HepG2 (cell line): Measurements from ENCODE around the gene IL6R. TPM values are rescaled to one million over a fixed set of nuclear protein-coding genes. Genes with fewer than 3 reads are reported as not detected.
A peak's percentile ranks its signal among the peaks of the same experiment; 100 is the strongest.

Source experiments
- ATAC-seq: fragments of 200-7000 bp; cut with Tn5 transposase; 3 replicates; pipeline ENCODE4 v1.9.1; 2020; ENCODE audit warnings: mild to moderate bottlenecking, moderate library complexity
- BruUV-seq: library from RNA; stranded (reverse); fragments of 400-500 nt; replicated peaks from 2 replicates; lab custom pipeline; 2021; lab: Mats Ljungman, UMichigan
- CTCF ChIA-PET: fragments of 300-600 bp; formaldehyde crosslinking; extraction: SDS; loops from one replicate; lab custom pipeline; 2021; ENCODE audit warnings: low total read pairs, inconsistent platforms, low intra/inter-chr PET ratio; lab: Yijun Ruan, JAX
- POLR2A ChIA-PET: fragments of 350-600 bp; sonication (Branson Sonifier 250); formaldehyde crosslinking; loops from one replicate; lab custom pipeline; 2020; ENCODE audit warnings: antibody characterized with exemption, inconsistent platforms; lab: Yijun Ruan, JAX
- DNase-seq: peaks from one replicate; pipeline ENCODE4 v3.0.0-alpha.2; 2015; ENCODE audit warnings: low spot score
- FAIRE-seq: peaks from 3 replicates; lab custom pipeline; 2011; peaks lifted over from hg19 to GRCh38; lab: Jason Lieb, UNC
- H2AFZ ChIP-seq: one replicate; pipeline ENCODE4 v1.6.1; 2011; ENCODE audit warnings: low read length, inconsistent platforms
- H3K27ac ChIP-seq: fragments of 300-600 bp; 3 replicates; pipeline ENCODE4 v1.8.0; 2011; ENCODE audit warnings: mixed run types, mild to moderate bottlenecking, mixed read lengths, low read length, inconsistent platforms; ENCODE audit not compliant: insufficient read depth; ENCODE audit errors: extremely low read length
- H3K27me3 ChIP-seq, 2 experiments: fragments of 200-600 bp in 1 of 2; 2 replicates in 1 of 2; 3 replicates in 1 of 2; pipeline versions ENCODE4 v1.6.0 to v1.8.0; 2011; ENCODE audit warnings: low read length in 2 of 2, mild to moderate bottlenecking in 2 of 2, moderate library complexity in 2 of 2, inconsistent platforms in 1 of 2; ENCODE audit not compliant: insufficient read depth in 2 of 2, control insufficient read depth in 1 of 2
- H3K36me3 ChIP-seq, 2 experiments: fragments of 200-600 bp in 1 of 2; replicated peaks in 1 of 2; 2 replicates in 1 of 2; 3 replicates in 1 of 2; pipeline versions ENCODE4 v1.5.1 to v1.8.0; 2011; ENCODE audit warnings: low read length in 2 of 2, inconsistent platforms in 1 of 2; ENCODE audit not compliant: insufficient read depth in 2 of 2, control insufficient read depth in 1 of 2
- H3K4me1 ChIP-seq: 2 replicates; pipeline ENCODE4 v1.5.1; 2012; ENCODE audit warnings: low read length, inconsistent platforms; ENCODE audit not compliant: insufficient read depth
- H3K4me2 ChIP-seq: 2 replicates; pipeline ENCODE4 v1.6.0; 2011; ENCODE audit warnings: low read depth, low read length, inconsistent platforms
- H3K4me3 ChIP-seq, 3 experiments: fragments of 200-600 bp in 1 of 3; sonication (generic), shearing (Covaris generic) in 1 of 3; replicated peaks in 1 of 3; 2 replicates each; pipeline ENCODE4 v1.5.1; 2011 to 2016; ENCODE audit warnings: low read length in 3 of 3, inconsistent platforms in 2 of 3, low read depth in 2 of 3, mild to moderate bottlenecking in 2 of 3, control low read depth in 1 of 3, mixed read lengths in 1 of 3; ENCODE audit not compliant: insufficient read depth in 1 of 3
- H3K79me2 ChIP-seq: one replicate; pipeline ENCODE4 v1.6.1; 2011; ENCODE audit warnings: low read length, inconsistent platforms; ENCODE audit not compliant: insufficient read depth
- H3K9ac ChIP-seq: 2 replicates; pipeline ENCODE4 v1.6.0; 2011; ENCODE audit warnings: mild to moderate bottlenecking, low read depth, low read length, inconsistent platforms; ENCODE audit not compliant: insufficient read depth
- H3K9me3 ChIP-seq: 2 replicates; pipeline ENCODE4 v1.5.1; 2012; ENCODE audit warnings: mild to moderate bottlenecking, low read length
- H4K20me1 ChIP-seq: 2 replicates; pipeline ENCODE4 v1.6.0; 2011; ENCODE audit warnings: inconsistent platforms, mild to moderate bottlenecking, low read length, moderate library complexity; ENCODE audit not compliant: insufficient read depth
- KDM1A ChIP-seq: IDR thresholded peaks from 2 replicates; pipeline ENCODE4 v1.6.1; 2016; ENCODE audit warnings: missing compliant biosample characterization
- MBNL3 ChIP-seq: fragments of 250-450 bp; sonication (Bioruptor Pico); conservative IDR thresholded peaks from 2 replicates; pipeline ENCODE4 v1.8.0; 2022; ENCODE audit warnings: mild to moderate bottlenecking, inconsistent platforms
- ZNF121 ChIP-seq: sonication (generic); formaldehyde crosslinking; IDR thresholded peaks from 2 replicates; pipeline ENCODE4 v1.5.0; 2020; ENCODE audit warnings: mild to moderate bottlenecking, missing genetic modification reagents
- ZSCAN21 ChIP-seq: sonication (generic); formaldehyde crosslinking; IDR thresholded peaks from 2 replicates; pipeline ENCODE4 v1.8.0; 2022; ENCODE audit warnings: mild to moderate bottlenecking, missing genetic modification reagents, moderate library complexity, borderline replicate concordance
- ZSCAN9 ChIP-seq: IDR thresholded peaks from 2 replicates; pipeline ENCODE4 v1.6.1; 2016; ENCODE audit warnings: borderline replicate concordance
- WGBS: methylation state at CpG from one replicate; pipeline ENCODE4 v1.1.6; 2017; ENCODE audit warnings: low lambda C conversion rate; 5-methylcytosine and 5-hydroxymethylcytosine counted together
- in situ Hi-C: cut with HindIII; loops from 2 replicates; pipeline ENCODE4 v1.10.0; 2017; ENCODE audit warnings: low pct_unique_long_range_greater_than_20kb; ENCODE audit not compliant: extremely low pct_ligation_motif_present
- intact Hi-C: fragments of 100-400 bp; cut with micrococcal nuclease; formaldehyde crosslinking; loops from one replicate; pipeline ENCODE4 v1.10.0; 2022; ENCODE audit not compliant: unreplicated experiment
- polyA plus RNA-seq, 8 experiments: library from polyadenylated mRNA; depleted of rRNA in 3 of 8; stranded (reverse) in 7 of 8; unstranded in 1 of 8; fragments of >200 nt; fragmentation: Illumina TruSeq in 4 of 8; extraction: Trizol in 4 of 8; gene quantifications; 2 replicates each; pipeline versions ENCODE4 v1.2.1 to v1.2.3, GENCODE V29; 2011 to 2016; ENCODE audit warnings: low read depth in 4 of 8, missing spikeins in 1 of 8, mixed read lengths in 1 of 8; ENCODE audit not compliant: insufficient read depth in 1 of 8
- total RNA-seq, 5 experiments: library from RNA; depleted of rRNA; stranded (reverse); fragments of >200 nt; fragmentation: Illumina TruSeq; extraction: Trizol; gene quantifications; 2 replicates each; pipeline ENCODE4 v1.2.3, GENCODE V29; 2016; ENCODE audit warnings: low read depth in 1 of 5
- TF ChIP-seq, protein P1 (sequence below): IDR thresholded peaks from 2 replicates; pipeline ENCODE4 v1.6.1; 2012; ENCODE audit warnings: low read depth, low read length, improper control_type of control experiment

Gene IL6R
- total and polyA plus RNA-seq, 2 of the 13 experiments (the other 11 are each of a cell fraction or from before 2014, with no cell fraction given) = 5.0 to 24.5 TPM

GRCh38 chr1:154358519-154358918 lies 46.6 kb upstream of the IL6R start:
- Histone ChIP-seq H3K27ac (no peak overlapping the region), H3K36me3 (no peaks in the 10 kb centered on the region), H3K4me2 (no peak overlapping the region), H2AFZ (no peak overlapping the region), H3K9me3 (no peaks in the 10 kb centered on the region), H4K20me1 (no peaks in the 10 kb centered on the region), H3K9ac (no peak overlapping the region), H3K4me1 (peaks cover 33% of the 10 kb centered on the region), H3K4me3 (no peak overlapping the region), H3K27me3 (peaks cover 0 to 4% of the 10 kb centered on the region in 2 experiments; a peak in 2 of 5 replicates), H3K79me2 (no peaks in the 10 kb centered on the region)
- no peak for DNase-seq
- CTCF ChIA-PET = no interaction called here
- POLR2A ChIA-PET = no interaction called here
- no peak for FAIRE-seq
- in situ Hi-C loops = no loop called here
- ATAC-seq = no peak
- intact Hi-C loops = loop anchor here (10.0 kb wide), 2 partner anchors 46 to 86 kb away; partner anchors contain the start of gene IL6R
- BruUV-seq = no TSS peak
- 88% methylated on average over 7 of the region's 8 CpGs for WGBS
- no peak for TF ChIP-seq ZSCAN9 (CRISPR knock-in tag)
- TF ChIP-seq KDM1A (CRISPR knock-in tag) = no peak
- TF ChIP-seq ZSCAN21 (CRISPR knock-in tag) = no peak
- TF ChIP-seq, protein P1, sequence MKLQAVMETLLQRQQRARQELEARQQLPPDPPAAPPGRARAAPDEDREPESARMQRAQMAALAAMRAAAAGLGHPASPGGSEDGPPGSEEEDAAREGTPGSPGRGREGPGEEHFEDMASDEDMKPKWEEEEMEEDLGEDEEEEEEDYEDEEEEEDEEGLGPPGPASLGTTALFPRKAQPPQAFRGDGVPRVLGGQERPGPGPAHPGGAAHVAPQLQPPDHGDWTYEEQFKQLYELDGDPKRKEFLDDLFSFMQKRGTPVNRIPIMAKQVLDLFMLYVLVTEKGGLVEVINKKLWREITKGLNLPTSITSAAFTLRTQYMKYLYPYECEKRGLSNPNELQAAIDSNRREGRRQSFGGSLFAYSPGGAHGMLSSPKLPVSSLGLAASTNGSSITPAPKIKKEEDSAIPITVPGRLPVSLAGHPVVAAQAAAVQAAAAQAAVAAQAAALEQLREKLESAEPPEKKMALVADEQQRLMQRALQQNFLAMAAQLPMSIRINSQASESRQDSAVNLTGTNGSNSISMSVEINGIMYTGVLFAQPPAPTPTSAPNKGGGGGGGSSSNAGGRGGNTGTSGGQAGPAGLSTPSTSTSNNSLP = no peak

DNA sequence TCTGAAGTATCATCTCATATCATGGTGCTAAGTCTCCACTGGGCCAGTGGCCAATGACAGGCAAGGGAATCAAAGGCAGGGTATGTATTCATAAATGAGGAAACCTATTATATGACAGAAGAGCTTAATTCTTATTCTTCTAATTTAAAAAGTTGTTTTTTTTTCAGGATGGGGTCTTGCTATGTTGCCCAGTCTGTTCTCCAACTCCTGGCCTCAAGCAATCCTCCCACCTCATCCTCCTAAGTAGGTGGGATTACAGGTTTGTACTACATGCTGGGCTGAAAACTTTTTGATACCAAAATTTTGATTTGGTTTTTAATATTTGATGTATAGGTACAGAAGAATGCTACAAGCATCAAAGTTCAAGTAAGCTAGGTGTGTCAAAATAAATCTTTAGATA lies 44.9 kb upstream of the IL6R start:
- Histone ChIP-seq H3K4me2 (no peak overlapping the region), H3K9ac (no peak overlapping the region), H3K36me3 (no peaks in the 10 kb centered on the region), H3K9me3 (no peaks in the 10 kb centered on the region), H3K79me2 (no peaks in the 10 kb centered on the region), H3K27me3 (peaks cover 0 to 4% of the 10 kb centered on the region in 2 experiments; a peak in 2 of 5 replicates), H3K4me1 (peaks cover 15% of the 10 kb centered on the region), H4K20me1 (no peaks in the 10 kb centered on the region), H3K4me3 (no peak overlapping the region), H2AFZ (no peak overlapping the region), H3K27ac (no peak overlapping the region)
- DNase-seq (no peak), FAIRE-seq (no peak), ATAC-seq (no peak)
- in situ Hi-C loops = no loop called here
- BruUV-seq = no TSS peak
- ChIA-PET POLR2A (no interaction called here), CTCF (no interaction called here)
- TF ChIP-seq ZNF121 (CRISPR knock-in tag) (peak; percentile 26; the same call in 1 of the 2 replicates), MBNL3 (CRISPR knock-in tag) (no peak)
- intact Hi-C loops = no loop called here
